BJ (cell line): ENCODE results near the gene FAM83B. TPM values are rescaled to one million over a fixed set of nuclear protein-coding genes. Genes with fewer than 3 reads are reported as not detected.
A peak's percentile ranks its signal among the peaks of the same experiment; 100 is the strongest.

Experiments
- CTCF ChIA-PET: fragments of 350-600 bp; formaldehyde crosslinking; extraction: SDS; loops from one replicate; lab custom pipeline; 2021; ENCODE audit warnings: antibody characterized with exemption, inconsistent platforms; lab: Yijun Ruan, JAX
- POLR2A ChIA-PET: fragments of 300-600 bp; sonication (Branson Sonifier 250); formaldehyde crosslinking; extraction: SDS; loops from one replicate; lab custom pipeline; 2021; ENCODE audit warnings: antibody characterized with exemption; lab: Charles Lee
- DNase-seq: peaks from one replicate; pipeline ENCODE4 v3.0.0-alpha.2; 2011; ENCODE audit warnings: low read depth
- H3K27me3 ChIP-seq: 2 replicates; pipeline ENCODE4 v1.6.0; 2011; ENCODE audit warnings: low read length; ENCODE audit not compliant: control insufficient read depth, insufficient read depth
- H3K36me3 ChIP-seq: 2 replicates; pipeline ENCODE4 v1.5.1; 2011; ENCODE audit warnings: low read length; ENCODE audit not compliant: control insufficient read depth, insufficient read depth
- H3K4me3 ChIP-seq: 2 replicates; pipeline ENCODE4 v1.5.1; 2011; ENCODE audit warnings: low read depth, mild to moderate bottlenecking, control low read depth, low read length
- polyA plus RNA-seq: library from polyadenylated mRNA; depleted of rRNA; stranded (reverse); fragments of >200 nt; gene quantifications from 2 replicates; pipeline ENCODE4 v1.2.3, GENCODE V29; 2011
- TF ChIP-seq, protein P1 (sequence below): IDR thresholded peaks from 2 replicates; pipeline ENCODE4 v1.5.1; 2011; ENCODE audit warnings: low read depth, mild to moderate bottlenecking, control low read depth, inconsistent platforms, low read length, moderate library complexity; ENCODE audit not compliant: insufficient read depth

The FAM83B gene
- polyA plus RNA-seq, 1 experiment = not detected

- ChIA-PET CTCF (no interaction called here), POLR2A (no interaction called here)
- no peaks in the 10 kb centered on the region for H3K27me3 ChIP-seq
- DNase-seq = no peak
- no peak overlapping the region for H3K4me3 ChIP-seq
- no peaks in the 10 kb centered on the region for H3K36me3 ChIP-seq
- TF ChIP-seq, protein P1, sequence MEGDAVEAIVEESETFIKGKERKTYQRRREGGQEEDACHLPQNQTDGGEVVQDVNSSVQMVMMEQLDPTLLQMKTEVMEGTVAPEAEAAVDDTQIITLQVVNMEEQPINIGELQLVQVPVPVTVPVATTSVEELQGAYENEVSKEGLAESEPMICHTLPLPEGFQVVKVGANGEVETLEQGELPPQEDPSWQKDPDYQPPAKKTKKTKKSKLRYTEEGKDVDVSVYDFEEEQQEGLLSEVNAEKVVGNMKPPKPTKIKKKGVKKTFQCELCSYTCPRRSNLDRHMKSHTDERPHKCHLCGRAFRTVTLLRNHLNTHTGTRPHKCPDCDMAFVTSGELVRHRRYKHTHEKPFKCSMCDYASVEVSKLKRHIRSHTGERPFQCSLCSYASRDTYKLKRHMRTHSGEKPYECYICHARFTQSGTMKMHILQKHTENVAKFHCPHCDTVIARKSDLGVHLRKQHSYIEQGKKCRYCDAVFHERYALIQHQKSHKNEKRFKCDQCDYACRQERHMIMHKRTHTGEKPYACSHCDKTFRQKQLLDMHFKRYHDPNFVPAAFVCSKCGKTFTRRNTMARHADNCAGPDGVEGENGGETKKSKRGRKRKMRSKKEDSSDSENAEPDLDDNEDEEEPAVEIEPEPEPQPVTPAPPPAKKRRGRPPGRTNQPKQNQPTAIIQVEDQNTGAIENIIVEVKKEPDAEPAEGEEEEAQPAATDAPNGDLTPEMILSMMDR = no peak
These were observed 40.5 kb downstream of the FAM83B start for GRCh38 chr6:54886932-54887584.

- POLR2A ChIA-PET = no interaction called here
- TF ChIP-seq, protein P1 = no peak
- no peak for DNase-seq
- Histone ChIP-seq H3K27me3 (no peaks in the 10 kb centered on the region), H3K36me3 (no peaks in the 10 kb centered on the region), H3K4me3 (no peak overlapping the region)
- CTCF ChIA-PET = no interaction called here
These were observed 45.0 kb downstream of the FAM83B start for GRCh38 chr6:54891536-54891935.

- no peak overlapping the region for H3K4me3 ChIP-seq
- H3K36me3 ChIP-seq = no peaks in the 10 kb centered on the region
- ChIA-PET CTCF (no interaction called here), POLR2A (no interaction called here)
- TF ChIP-seq, protein P1 = no peak
- H3K27me3 ChIP-seq = no peaks in the 10 kb centered on the region
- peak; percentile 26 for DNase-seq
These were observed 46.3 kb downstream of the FAM83B start for GRCh38 chr6:54892831-54893230.

GRCh38 chr6:54893818-54894217 is 47.2 kb downstream of the FAM83B start:
- no peak for DNase-seq
- TF ChIP-seq, protein P1 = no peak
- H3K27me3 ChIP-seq = no peaks in the 10 kb centered on the region
- ChIA-PET CTCF (no interaction called here), POLR2A (no interaction called here)
- H3K4me3 ChIP-seq = no peak overlapping the region
- H3K36me3 ChIP-seq = no peaks in the 10 kb centered on the region

- H3K36me3 ChIP-seq = no peaks in the 10 kb centered on the region
- CTCF ChIA-PET = no interaction called here
- H3K27me3 ChIP-seq = no peaks in the 10 kb centered on the region
- TF ChIP-seq, protein P1 = no peak
- DNase-seq = no peak
- POLR2A ChIA-PET = interaction anchor here (0.6 kb wide), 1 partner anchor 94 kb away, joined by 3 read pairs; no protein-coding TSS in a partner anchor
- no peak overlapping the region for H3K4me3 ChIP-seq
These were observed 49.7 kb downstream of the FAM83B start for GRCh38 chr6:54896302-54896701.
